SJSA1 (cell line): ENCODE measurements around the gene RHOD. TPM values are rescaled to one million over a fixed set of nuclear protein-coding genes. Genes with fewer than 3 reads are reported as not detected.

Experiments used
- DNase-seq, 2 experiments: peaks; one replicate each; pipeline ENCODE4 v3.0.0-alpha.2; 2015 to 2020; ENCODE audit warnings: low spot score in 2 of 2, low read depth in 1 of 2
- H3K27ac ChIP-seq: fragments of 250-450 bp; sonication (Bioruptor Pico); 2 replicates; pipeline ENCODE4 v1.5.1; 2020; ENCODE audit warnings: mild to moderate bottlenecking, moderate library complexity
- H3K27me3 ChIP-seq: fragments of 250-450 bp; sonication (Bioruptor Pico); replicated peaks from 2 replicates; pipeline ENCODE4 v1.5.1; 2020; ENCODE audit warnings: mild to moderate bottlenecking, moderate library complexity
- H3K36me3 ChIP-seq: fragments of 250-450 bp; sonication (Bioruptor Pico); 2 replicates; pipeline ENCODE4 v1.5.1; 2020; ENCODE audit warnings: mild to moderate bottlenecking
- H3K4me1 ChIP-seq: fragments of 250-450 bp; sonication (Bioruptor Pico); replicated peaks from 2 replicates; pipeline ENCODE4 v1.6.1; 2021; ENCODE audit warnings: mild to moderate bottlenecking
- H3K4me3 ChIP-seq: fragments of 250-450 bp; sonication (Bioruptor Pico); 2 replicates; pipeline ENCODE4 v1.5.1; 2020; ENCODE audit warnings: mild to moderate bottlenecking
- H3K9me3 ChIP-seq: fragments of 250-450 bp; sonication (Bioruptor Pico); replicated peaks from 2 replicates; pipeline ENCODE4 v1.5.1; 2020; ENCODE audit warnings: mild to moderate bottlenecking
- total RNA-seq: library from RNA; depleted of rRNA; stranded (reverse); fragments of >200 nt; shearing (Covaris generic); gene quantifications from 2 replicates; pipeline ENCODE4 v1.2.3, GENCODE V29; 2014

The RHOD gene
- total RNA-seq, 1 experiment from 2014 or later: not detected

DNA sequence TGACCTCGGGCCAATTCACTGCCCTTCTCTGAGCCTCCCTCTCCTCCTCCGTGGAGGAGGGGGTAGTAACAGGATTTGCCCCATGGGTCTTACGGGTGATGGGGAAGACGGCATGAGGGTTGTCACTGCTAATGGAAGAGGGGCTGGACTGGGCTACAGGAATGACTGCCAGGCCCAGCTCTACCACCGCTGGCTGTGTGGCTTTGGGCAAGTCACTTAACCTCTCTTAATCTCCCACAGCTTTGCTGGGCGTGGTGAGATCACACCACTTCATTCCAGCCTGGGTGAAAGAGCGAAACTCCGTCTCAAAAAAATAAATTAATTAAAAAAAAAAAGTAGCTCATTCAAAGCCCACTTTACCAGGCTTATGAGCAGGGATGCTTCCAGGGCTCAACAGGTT, 30.9 kb upstream of the RHOD start:
- Histone ChIP-seq H3K4me3 (no peak overlapping the region), H3K4me1 (peaks cover 56% of the 10 kb centered on the region)
- no peak for DNase-seq

GRCh38 chr11:67026941-67027340, 29.7 kb upstream of the RHOD start:
- Histone ChIP-seq H3K36me3 (no peaks in the 10 kb centered on the region), H3K27ac (no peak overlapping the region), H3K4me3 (no peak overlapping the region), H3K4me1 (peaks cover 67% of the 10 kb centered on the region), H3K9me3 (no peaks in the 10 kb centered on the region), H3K27me3 (peaks cover 4% of the 10 kb centered on the region)
- DNase-seq: no peak

More for the DNA sequence above, 30.9 kb upstream of the RHOD start:
- Histone ChIP-seq H3K36me3 (no peaks in the 10 kb centered on the region), H3K27ac (no peak overlapping the region), H3K9me3 (no peaks in the 10 kb centered on the region), H3K27me3 (peaks cover 4% of the 10 kb centered on the region)

GRCh38 chr11:67027483-67027930, 29.1 kb upstream of the RHOD start:
- Histone ChIP-seq H3K4me1 (peaks cover 67% of the 10 kb centered on the region), H3K27me3 (peaks cover 4% of the 10 kb centered on the region), H3K9me3 (no peaks in the 10 kb centered on the region), H3K4me3 (no peak overlapping the region), H3K36me3 (no peaks in the 10 kb centered on the region), H3K27ac (no peak overlapping the region)
- DNase-seq: no peak

GRCh38 chr11:67027943-67028542, 28.6 kb upstream of the RHOD start:
- H3K4me3 ChIP-seq: no peak overlapping the region
- H3K4me1 ChIP-seq: peaks cover 65% of the 10 kb centered on the region
- no peak overlapping the region for H3K27ac ChIP-seq
- H3K9me3 ChIP-seq: no peaks in the 10 kb centered on the region
- H3K27me3 ChIP-seq: peaks cover 4% of the 10 kb centered on the region
- DNase-seq: no peak
- H3K36me3 ChIP-seq: no peaks in the 10 kb centered on the region

- peak; percentile 50 to 77 for DNase-seq
- H3K9me3 ChIP-seq: no peaks in the 10 kb centered on the region
Measured at GRCh38 chr11:67029146-67029545, 27.5 kb upstream of the RHOD start.

DNA sequence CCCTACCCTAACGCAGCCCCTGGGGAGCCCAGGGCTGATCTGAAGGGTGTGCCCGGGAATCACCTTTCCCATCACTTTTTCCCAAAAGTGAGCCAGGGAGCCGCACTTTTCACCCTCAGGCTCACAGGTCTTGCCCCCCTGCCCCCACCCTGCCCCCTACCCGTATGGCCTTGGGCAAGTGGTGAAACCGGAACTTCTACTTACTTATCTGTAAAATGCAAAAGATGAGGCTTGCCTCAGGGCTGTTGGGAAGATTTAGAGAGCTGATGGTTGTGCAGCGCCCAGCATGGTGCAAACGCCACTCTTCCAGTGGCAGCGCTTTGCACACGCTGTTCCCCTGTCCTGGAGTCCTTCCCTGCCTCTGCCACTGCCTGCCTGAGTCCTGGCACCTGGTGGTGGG, 25.7 kb upstream of the RHOD start:
- Histone ChIP-seq H3K9me3 (no peaks in the 10 kb centered on the region), H3K4me3 (no peak overlapping the region), H3K36me3 (no peaks in the 10 kb centered on the region), H3K4me1 (peaks cover 59% of the 10 kb centered on the region), H3K27ac (no peak overlapping the region), H3K27me3 (no peaks in the 10 kb centered on the region)
- DNase-seq: no peak

More at GRCh38 chr11:67029146-67029545, 27.5 kb upstream of the RHOD start:
- Histone ChIP-seq H3K4me1 (peaks cover 63% of the 10 kb centered on the region), H3K27me3 (no peaks in the 10 kb centered on the region), H3K4me3 (no peak overlapping the region), H3K27ac (no peak overlapping the region), H3K36me3 (no peaks in the 10 kb centered on the region)

DNA sequence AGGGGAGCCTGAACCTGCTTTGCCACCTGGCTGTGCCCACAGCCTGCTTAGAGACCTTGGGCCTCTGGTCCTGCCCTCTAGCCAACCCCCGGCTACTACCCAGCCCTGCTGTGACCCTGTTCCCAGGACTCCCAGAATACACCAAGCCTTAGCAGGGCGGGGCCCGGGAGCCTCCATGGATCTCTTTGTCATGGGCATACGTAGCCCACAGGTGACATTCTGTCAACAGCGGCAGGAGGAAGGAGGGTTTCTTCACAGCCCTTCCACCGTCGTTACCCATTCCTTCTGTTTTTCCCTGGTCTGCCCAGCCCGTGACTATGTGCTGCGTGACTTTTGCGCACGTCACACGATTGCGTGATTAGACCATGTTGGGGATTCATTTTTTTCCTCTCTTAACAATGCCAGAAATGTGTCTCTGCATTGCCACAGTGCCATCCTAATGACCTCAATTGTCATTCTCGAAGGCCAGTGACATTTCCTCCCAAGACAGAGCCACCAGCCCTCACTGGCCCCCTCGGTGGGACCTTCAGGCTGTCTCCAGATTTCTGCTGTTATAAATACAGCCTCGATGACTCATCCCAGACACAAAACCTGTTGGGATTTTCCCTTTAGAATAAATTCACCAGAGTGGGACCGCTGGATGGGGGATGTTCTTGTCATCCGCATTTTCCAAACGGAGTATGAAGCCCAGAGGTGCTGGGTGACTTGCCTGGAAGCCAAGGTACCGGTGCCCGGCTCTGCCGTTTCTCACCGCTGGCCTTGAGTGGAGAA, 24.7 kb upstream of the RHOD start:
- H3K36me3 ChIP-seq: no peaks in the 10 kb centered on the region
- DNase-seq: peak; percentile 96 to 98
- H3K9me3 ChIP-seq: no peaks in the 10 kb centered on the region
- H3K4me1 ChIP-seq: peaks cover 59% of the 10 kb centered on the region
- no peaks in the 10 kb centered on the region for H3K27me3 ChIP-seq
- H3K4me3 ChIP-seq: peak overlapping the region; percentile 19
- peak overlapping the region; percentile 93 for H3K27ac ChIP-seq

DNA sequence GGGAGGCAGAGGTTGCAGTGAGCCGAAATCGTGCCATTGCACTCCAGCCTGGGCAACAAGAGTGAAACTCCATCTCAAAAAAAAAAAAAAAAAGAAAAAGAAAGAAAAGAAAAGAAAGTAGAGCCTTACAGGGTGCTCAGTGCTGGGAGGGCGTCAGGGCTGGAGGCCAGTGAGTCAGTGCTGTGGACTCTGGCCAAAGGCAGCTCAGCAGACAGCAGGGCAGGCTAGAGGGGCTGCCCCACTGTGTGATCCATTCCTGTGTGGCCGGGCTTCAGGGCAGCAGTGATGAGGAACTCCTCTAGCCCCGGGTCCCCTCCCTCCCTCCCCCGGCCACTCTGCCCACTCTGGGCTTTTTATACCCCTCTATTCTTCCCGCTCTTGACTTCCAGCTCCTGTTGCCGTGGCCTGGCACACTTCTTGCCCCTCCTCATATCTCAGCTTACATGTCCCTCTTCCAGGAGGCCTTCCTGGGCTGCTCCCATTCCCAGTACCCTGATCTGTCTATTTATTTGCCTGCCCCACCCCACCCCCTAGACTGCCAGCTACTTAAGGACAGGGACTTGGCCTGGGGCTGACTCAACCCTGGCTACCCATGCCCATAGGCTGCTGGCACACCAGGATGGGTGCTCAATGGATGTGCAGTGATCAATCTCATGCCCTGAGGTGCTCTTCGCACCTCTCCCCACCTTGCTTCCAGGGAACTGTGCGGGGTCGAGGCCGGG, 23.7 kb upstream of the RHOD start:
- peak overlapping the region; percentile 19 for H3K4me3 ChIP-seq
- peaks cover 59% of the 10 kb centered on the region for H3K4me1 ChIP-seq
- peak; percentile 96 to 100 for DNase-seq

DNA sequence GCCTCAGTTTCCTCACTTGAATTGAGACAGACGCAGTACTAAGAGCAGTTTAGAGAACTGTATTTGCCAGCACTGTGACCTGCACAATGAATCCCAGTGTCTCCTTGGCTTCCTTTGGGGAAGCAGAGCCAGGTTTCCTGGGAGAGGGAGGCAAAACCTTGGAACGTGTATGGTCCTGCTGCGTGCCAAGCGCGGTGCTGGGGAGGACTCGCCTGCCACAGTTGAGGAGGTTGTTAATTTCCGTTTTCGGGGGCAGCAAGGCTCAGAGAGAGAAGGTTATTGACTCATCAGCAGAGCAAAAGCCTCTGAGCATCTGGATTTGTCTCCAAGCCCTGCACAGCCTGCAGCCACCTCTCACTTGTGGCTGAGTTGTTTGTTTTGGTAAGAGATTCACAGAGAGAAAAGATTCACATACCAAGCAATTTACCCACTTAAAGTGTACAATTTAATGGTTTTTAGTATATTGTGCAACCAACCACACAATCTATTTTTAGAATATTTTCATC, 22.9 kb upstream of the RHOD start:
- Histone ChIP-seq H3K36me3 (no peaks in the 10 kb centered on the region), H3K4me1 (peaks cover 57% of the 10 kb centered on the region), H3K27ac (peak overlapping the region; percentile 93), H3K9me3 (no peaks in the 10 kb centered on the region), H3K27me3 (no peaks in the 10 kb centered on the region), H3K4me3 (no peak overlapping the region)
- peak; percentile 99 for DNase-seq

More for the DNA sequence above, 23.7 kb upstream of the RHOD start:
- Histone ChIP-seq H3K9me3 (no peaks in the 10 kb centered on the region), H3K36me3 (no peaks in the 10 kb centered on the region), H3K27ac (peak overlapping the region; percentile 93), H3K27me3 (no peaks in the 10 kb centered on the region)

DNA sequence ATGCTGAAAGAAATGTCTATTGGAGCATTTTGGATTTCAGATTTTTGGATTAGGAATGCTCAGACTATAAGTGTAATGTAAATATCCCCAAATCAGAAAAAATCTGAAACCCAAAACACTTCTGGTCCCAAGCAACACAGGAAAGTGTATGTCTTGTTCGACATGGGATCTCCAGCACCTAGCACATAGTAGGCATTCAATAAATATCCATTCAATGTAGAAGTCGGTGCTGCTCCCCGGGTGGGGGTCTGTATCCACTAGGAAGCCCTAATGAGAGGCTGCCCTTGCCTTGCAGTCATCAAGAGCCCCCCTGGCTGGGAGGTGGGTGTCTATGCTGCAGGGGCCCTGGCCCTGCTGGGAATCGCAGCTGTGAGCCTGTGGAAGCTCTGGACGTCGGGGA, 22.3 kb upstream of the RHOD start:
- Histone ChIP-seq H3K4me1 (peaks cover 51% of the 10 kb centered on the region), H3K9me3 (no peaks in the 10 kb centered on the region), H3K36me3 (no peaks in the 10 kb centered on the region), H3K27me3 (no peaks in the 10 kb centered on the region), H3K27ac (peak overlapping the region; percentile 14), H3K4me3 (no peak overlapping the region)
- DNase-seq: peak in 1 of 2 experiments; percentile 51

- peaks cover 7% of the 10 kb centered on the region for H3K4me1 ChIP-seq
- no peak for DNase-seq
- no peak overlapping the region for H3K27ac ChIP-seq
- H3K36me3 ChIP-seq: no peaks in the 10 kb centered on the region
- no peaks in the 10 kb centered on the region for H3K9me3 ChIP-seq
- H3K27me3 ChIP-seq: no peaks in the 10 kb centered on the region
- no peak overlapping the region for H3K4me3 ChIP-seq
Measured at GRCh38 chr11:67040147-67040546, 16.5 kb upstream of the RHOD start.

- Histone ChIP-seq H3K36me3 (no peaks in the 10 kb centered on the region), H3K27ac (no peak overlapping the region), H3K4me1 (peaks cover 12% of the 10 kb centered on the region), H3K4me3 (no peak overlapping the region), H3K9me3 (no peaks in the 10 kb centered on the region), H3K27me3 (no peaks in the 10 kb centered on the region)
- no peak for DNase-seq
Measured at GRCh38 chr11:67041602-67042001, 15.0 kb upstream of the RHOD start.

DNA sequence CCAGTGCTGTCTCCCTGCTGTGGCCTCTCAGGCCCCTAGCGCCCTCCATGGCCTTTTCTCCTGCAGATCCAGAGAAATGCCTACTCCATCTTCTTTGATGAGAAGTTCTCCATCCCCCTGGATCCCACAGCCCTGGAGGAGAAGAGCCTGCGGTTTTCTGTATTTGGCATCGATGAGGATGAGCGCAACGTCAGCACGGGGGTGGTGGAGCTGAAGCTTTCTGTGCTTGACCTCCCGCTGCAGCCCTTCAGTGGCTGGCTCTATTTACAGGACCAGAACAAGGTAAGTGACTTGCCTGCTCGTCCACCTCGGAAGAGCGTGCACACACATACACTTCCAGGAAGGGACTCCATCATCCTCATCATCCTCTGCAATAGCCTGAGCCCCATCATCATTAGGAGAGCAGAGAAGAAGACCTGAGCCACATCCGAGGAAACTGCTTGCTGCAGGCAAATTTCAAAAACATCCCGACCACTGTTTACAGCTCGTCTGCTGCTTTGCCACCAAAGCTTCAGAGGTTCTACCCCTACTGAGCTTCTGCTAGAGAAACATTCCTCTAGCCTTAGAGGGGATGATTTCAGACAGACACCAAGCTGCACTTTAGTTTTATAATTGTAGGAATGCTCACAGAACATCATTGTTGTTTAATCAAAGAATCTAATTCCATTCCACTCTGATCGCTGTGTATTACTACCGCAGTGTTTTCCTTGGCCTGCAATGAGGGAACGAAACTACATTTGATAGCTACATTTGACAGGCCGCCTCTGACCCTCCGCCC, 12.9 kb upstream of the RHOD start:
- H3K4me1 ChIP-seq: peaks cover 12% of the 10 kb centered on the region
- no peak overlapping the region for H3K4me3 ChIP-seq
- H3K27ac ChIP-seq: no peak overlapping the region
- no peak for DNase-seq
- no peaks in the 10 kb centered on the region for H3K27me3 ChIP-seq
- H3K9me3 ChIP-seq: no peaks in the 10 kb centered on the region
- no peaks in the 10 kb centered on the region for H3K36me3 ChIP-seq
